Activated CD4-positive, alpha-beta T cell treated with anti-CD3 and anti-CD28 coated beads, Interleukin-2, amount 10 ng/mL, durations not matched to agents 7 days and 5 days (primary cell): ENCODE measurements around the gene FAM163A. TPM values are rescaled to one million over a fixed set of nuclear protein-coding genes. Genes with fewer than 3 reads are reported as not detected.

Experiments
- CTCF ChIA-PET: fragments of 350-600 bp; sonication (Branson Sonifier 250); formaldehyde crosslinking; loops from one replicate; lab custom pipeline; 2021; ENCODE audit warnings: antibody characterized with exemption; lab: Charles Lee
- POLR2A ChIA-PET: fragments of 350-600 bp; sonication (Branson Sonifier 250); formaldehyde crosslinking; loops from one replicate; lab custom pipeline; 2021; ENCODE audit warnings: antibody characterized with exemption; lab: Charles Lee
- DNase-seq: peaks from one replicate; pipeline ENCODE4 v3.0.0-alpha.2; 2020
- H3K27ac Mint-ChIP-seq: one replicate; pipeline ENCODE4 v1.8.0; 2021; ENCODE audit warnings: mild to moderate bottlenecking, moderate library complexity, mixed read lengths
- H3K27me3 Mint-ChIP-seq: one replicate; pipeline ENCODE4 v1.8.0; 2021; ENCODE audit warnings: mixed read lengths
- H3K36me3 Mint-ChIP-seq: one replicate; pipeline ENCODE4 v1.8.0; 2021; ENCODE audit warnings: low read depth, mixed read lengths
- H3K4me1 Mint-ChIP-seq: one replicate; pipeline ENCODE4 v1.8.0; 2021; ENCODE audit warnings: mixed read lengths
- H3K4me3 Mint-ChIP-seq: one replicate; pipeline ENCODE4 v1.8.0; 2021; ENCODE audit warnings: mild to moderate bottlenecking, moderate library complexity, mixed read lengths
- H3K9me3 Mint-ChIP-seq: one replicate; pipeline ENCODE4 v1.8.0; 2021; ENCODE audit warnings: mixed read lengths
- total RNA-seq, 2 experiments: library from RNA; stranded (reverse); gene quantifications; one replicate each; pipeline ENCODE4 v1.2.3, GENCODE V29; 2021

The FAM163A gene
- total RNA-seq, 2 experiments from 2014 or later: not detected

DNA sequence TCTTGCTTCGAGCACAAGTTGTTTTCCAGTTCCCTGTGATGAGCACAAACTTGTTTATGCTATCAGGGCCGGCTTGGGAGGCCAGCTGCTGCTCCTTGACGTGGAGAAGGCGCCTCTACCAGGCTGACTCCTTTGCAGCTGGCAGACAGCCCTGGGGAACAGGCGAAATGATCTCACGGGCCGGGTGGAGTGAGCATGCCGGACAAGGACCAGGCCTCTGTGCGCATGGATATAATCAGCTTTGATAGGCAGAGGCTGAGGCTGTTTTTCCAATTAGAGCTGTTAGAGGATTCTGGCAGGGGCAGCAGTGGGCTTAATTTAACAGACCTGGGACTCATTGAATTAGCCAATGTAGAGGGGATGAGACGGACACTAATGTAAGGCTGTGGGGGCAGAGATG is 38.9 kb downstream of the FAM163A start:
- CTCF ChIA-PET: no interaction called here
- Mint-ChIP-seq H3K36me3 (no peaks in the 10 kb centered on the region), H3K27ac (no peak overlapping the region), H3K9me3 (no peaks in the 10 kb centered on the region), H3K4me1 (no peaks in the 10 kb centered on the region), H3K4me3 (no peak overlapping the region), H3K27me3 (peaks cover 8% of the 10 kb centered on the region)
- POLR2A ChIA-PET: no interaction called here
- no peak for DNase-seq

- H3K9me3 Mint-ChIP-seq: no peaks in the 10 kb centered on the region
- H3K4me3 Mint-ChIP-seq: no peak overlapping the region
- POLR2A ChIA-PET: no interaction called here
- no peaks in the 10 kb centered on the region for H3K36me3 Mint-ChIP-seq
- no peaks in the 10 kb centered on the region for H3K4me1 Mint-ChIP-seq
- no peak overlapping the region for H3K27ac Mint-ChIP-seq
- peaks cover 9% of the 10 kb centered on the region for H3K27me3 Mint-ChIP-seq
- no peak for DNase-seq
- CTCF ChIA-PET: no interaction called here
Measured at GRCh38 chr1:179785031-179785431, 41.9 kb downstream of the FAM163A start.

- Mint-ChIP-seq H3K27me3 (peaks cover 9% of the 10 kb centered on the region), H3K9me3 (no peaks in the 10 kb centered on the region), H3K4me3 (no peak overlapping the region), H3K36me3 (no peaks in the 10 kb centered on the region), H3K4me1 (no peaks in the 10 kb centered on the region), H3K27ac (no peak overlapping the region)
- no peak for DNase-seq
- ChIA-PET POLR2A (no interaction called here), CTCF (no interaction called here)
Measured at GRCh38 chr1:179785728-179786127, 42.6 kb downstream of the FAM163A start.

DNA sequence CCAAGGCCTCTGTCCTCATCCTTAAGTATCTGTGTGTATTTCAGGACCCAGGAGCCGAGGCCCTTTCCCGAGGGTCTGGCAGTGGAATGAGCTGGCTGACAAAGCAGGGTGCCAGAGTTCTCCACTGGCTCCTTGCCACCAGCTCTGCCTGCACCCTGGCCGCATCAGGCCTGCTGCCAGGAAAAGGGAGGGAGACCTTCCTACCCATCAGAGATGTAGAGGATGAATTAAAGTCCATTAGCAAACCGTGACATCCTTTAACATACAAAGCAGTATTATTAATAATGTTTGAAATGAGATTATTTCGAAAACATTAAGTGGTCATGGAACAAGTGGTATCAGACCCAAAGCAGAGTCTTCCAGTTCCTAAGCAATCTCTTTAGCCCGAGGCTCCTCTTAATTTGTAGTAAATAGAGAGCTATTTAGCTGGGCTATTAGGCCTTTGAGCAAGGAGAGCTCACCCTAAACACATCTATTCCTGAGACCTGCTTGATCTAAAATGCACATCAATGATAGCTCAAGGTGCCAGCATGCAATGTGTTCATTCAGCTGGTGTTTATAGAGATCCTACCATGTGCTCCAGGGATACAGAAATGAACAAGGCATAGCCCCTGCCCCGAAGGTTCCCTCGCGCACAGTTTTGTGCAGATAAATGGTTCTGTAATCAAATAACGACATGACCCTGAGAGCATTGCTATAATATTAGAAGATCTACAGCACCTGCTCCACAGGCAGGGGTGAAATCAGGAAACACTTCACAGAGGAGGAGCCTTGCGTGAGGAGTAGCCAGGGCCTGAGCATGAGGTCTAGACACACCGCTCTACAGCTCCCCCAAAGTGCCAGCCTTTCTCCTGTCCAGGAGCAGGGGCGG is 44.0 kb downstream of the FAM163A start:
- Mint-ChIP-seq H3K4me3 (no peak overlapping the region), H3K9me3 (no peaks in the 10 kb centered on the region)

DNA sequence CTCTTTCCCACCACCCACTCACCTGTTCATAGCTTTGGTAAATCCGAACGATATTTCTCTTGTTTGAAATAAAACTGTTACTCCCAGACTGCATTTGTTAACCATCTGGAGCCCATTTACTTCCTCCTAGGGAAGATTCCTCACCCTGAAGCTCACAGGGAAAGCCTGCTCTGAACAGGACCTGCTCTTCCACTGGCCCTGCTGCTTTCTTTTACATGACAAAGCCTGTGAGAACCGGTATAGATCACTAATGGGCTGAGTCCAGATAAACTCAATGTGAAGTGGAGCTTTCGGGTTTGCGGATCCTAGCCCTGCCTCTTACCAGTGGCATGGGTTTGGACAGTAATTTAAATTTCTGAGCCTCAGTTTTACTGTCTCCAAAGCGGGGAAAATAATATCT is 45.2 kb downstream of the FAM163A start:
- ChIA-PET CTCF (interaction anchor here (1.5 kb wide), 1 partner anchor 26 kb away, joined by 3 read pairs; no protein-coding TSS in a partner anchor), POLR2A (no interaction called here)
- no peaks in the 10 kb centered on the region for H3K9me3 Mint-ChIP-seq
- H3K4me1 Mint-ChIP-seq: no peaks in the 10 kb centered on the region
- no peak overlapping the region for H3K27ac Mint-ChIP-seq
- DNase-seq: no peak
- H3K27me3 Mint-ChIP-seq: peaks cover 9% of the 10 kb centered on the region
- no peaks in the 10 kb centered on the region for H3K36me3 Mint-ChIP-seq
- no peak overlapping the region for H3K4me3 Mint-ChIP-seq

More for the DNA sequence above, 44.0 kb downstream of the FAM163A start:
- Mint-ChIP-seq H3K27me3 (peaks cover 9% of the 10 kb centered on the region), H3K27ac (no peak overlapping the region), H3K4me1 (no peaks in the 10 kb centered on the region), H3K36me3 (no peaks in the 10 kb centered on the region)
- CTCF ChIA-PET: interaction anchor here (0.6 to 1.5 kb wide), 2 partner anchors 27 to 1639 kb away, joined by 3 read pairs; no protein-coding TSS in a partner anchor
- POLR2A ChIA-PET: no interaction called here
- no peak for DNase-seq

DNA sequence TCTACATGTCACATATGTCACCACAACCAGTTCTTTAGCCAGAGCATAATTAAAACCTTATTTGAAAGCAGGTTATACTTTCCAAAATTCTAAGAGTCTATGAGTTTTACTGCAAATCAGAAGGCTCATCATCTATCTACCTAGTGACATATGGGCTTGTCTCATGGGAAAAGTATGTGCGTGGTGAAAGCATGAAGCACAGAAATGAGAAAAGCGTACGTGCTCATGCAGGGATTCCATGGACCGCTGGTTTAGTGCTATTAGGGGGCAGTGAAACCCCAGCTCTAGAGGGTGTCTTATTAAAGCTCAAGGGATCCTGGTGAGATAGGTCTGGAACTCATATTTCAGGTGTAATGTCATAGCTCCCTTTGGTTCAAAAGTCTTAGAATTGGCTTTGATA is 50.2 kb downstream of the FAM163A start:
- H3K27me3 Mint-ChIP-seq: peaks cover 1% of the 10 kb centered on the region
- H3K4me3 Mint-ChIP-seq: no peak overlapping the region
- H3K9me3 Mint-ChIP-seq: no peaks in the 10 kb centered on the region
- H3K27ac Mint-ChIP-seq: no peak overlapping the region
- no peak for DNase-seq
- ChIA-PET POLR2A (no interaction called here), CTCF (no interaction called here)
- no peaks in the 10 kb centered on the region for H3K36me3 Mint-ChIP-seq
- no peaks in the 10 kb centered on the region for H3K4me1 Mint-ChIP-seq

DNA sequence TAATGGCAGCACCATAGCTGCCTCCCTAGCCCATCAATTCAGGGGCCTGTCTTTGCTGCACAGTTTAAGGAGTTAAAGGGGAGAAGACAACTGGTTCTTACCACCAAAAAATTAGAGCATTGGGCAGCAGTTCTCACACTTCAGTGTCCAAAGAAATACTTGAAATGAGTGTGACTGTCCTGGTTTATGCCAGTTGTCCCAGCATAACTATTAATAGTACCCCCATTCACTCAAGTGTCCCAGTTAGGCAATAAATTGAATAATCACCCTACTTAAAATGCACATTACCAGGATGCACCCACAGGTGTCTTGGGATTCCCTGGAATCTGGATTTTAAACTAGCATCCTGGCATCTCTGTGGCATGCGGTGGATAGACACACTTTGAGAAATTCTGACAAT is 51.1 kb downstream of the FAM163A start:
- POLR2A ChIA-PET: no interaction called here

DNA sequence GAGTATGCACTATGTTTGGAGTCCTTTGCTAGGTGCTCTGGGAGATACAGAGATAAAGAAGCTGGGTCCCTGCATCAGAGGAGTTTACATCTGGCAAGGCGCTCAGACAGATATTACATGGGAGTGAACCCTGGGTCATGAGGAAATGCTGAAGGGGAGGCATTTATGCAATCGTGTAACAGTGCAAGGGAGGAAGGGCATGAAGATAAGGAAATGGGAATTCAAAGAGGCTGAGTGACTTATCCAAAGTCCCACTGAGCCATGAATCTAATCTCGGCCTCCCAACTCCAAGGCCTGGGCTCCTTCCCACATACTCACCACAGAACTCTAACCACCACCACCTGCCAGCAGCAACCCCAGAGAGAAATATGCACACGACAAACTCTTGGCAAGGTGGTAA is 51.6 kb downstream of the FAM163A start:
- H3K27me3 Mint-ChIP-seq: no peaks in the 10 kb centered on the region
- POLR2A ChIA-PET: no interaction called here
- H3K4me1 Mint-ChIP-seq: no peaks in the 10 kb centered on the region
- H3K9me3 Mint-ChIP-seq: no peaks in the 10 kb centered on the region
- H3K36me3 Mint-ChIP-seq: no peaks in the 10 kb centered on the region
- no peak overlapping the region for H3K27ac Mint-ChIP-seq
- DNase-seq: no peak
- no peak overlapping the region for H3K4me3 Mint-ChIP-seq
- CTCF ChIA-PET: no interaction called here

More for the DNA sequence above, 51.1 kb downstream of the FAM163A start:
- no peaks in the 10 kb centered on the region for H3K4me1 Mint-ChIP-seq
- H3K9me3 Mint-ChIP-seq: no peaks in the 10 kb centered on the region
- H3K27me3 Mint-ChIP-seq: peaks cover 1% of the 10 kb centered on the region
- no peak overlapping the region for H3K4me3 Mint-ChIP-seq
- no peaks in the 10 kb centered on the region for H3K36me3 Mint-ChIP-seq
- no peak for DNase-seq
- no peak overlapping the region for H3K27ac Mint-ChIP-seq
- CTCF ChIA-PET: no interaction called here

DNA sequence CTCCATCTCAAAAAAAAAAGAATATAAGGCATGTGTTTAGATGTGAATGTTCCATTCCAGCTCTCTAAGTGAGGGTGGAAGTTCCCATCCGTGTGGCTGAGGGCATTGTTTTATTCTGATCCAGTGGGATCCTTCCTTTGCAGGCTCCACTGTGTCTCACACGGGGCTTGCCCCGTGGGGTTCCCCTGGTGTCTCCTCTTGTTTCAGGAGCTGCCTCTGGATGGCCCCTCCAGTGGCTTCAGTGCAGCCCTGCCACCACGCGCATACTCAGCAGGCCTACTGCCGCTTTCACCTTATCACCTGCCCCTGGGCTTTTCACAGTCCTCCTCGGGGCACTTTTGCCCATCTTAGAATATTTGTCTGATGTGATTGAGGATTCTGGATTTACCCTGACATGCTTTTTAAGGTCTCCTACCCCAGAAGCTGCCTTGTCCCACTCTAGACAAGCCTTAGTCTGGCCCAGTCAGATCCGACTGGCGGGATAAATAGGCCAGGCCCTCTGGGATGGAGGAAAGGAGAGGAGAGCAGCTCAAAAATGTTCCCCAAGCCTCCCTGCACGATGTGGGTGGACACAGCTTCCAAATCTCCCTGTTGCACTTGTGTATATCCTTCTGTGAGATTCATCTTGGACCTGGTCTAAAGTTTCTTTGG is 55.2 kb downstream of the FAM163A start:
- ChIA-PET POLR2A (no interaction called here), CTCF (interaction anchor here (1.8 kb wide), 1 partner anchor 11 kb away, joined by 6 read pairs; no protein-coding TSS in a partner anchor)
- no peak overlapping the region for H3K27ac Mint-ChIP-seq

DNA sequence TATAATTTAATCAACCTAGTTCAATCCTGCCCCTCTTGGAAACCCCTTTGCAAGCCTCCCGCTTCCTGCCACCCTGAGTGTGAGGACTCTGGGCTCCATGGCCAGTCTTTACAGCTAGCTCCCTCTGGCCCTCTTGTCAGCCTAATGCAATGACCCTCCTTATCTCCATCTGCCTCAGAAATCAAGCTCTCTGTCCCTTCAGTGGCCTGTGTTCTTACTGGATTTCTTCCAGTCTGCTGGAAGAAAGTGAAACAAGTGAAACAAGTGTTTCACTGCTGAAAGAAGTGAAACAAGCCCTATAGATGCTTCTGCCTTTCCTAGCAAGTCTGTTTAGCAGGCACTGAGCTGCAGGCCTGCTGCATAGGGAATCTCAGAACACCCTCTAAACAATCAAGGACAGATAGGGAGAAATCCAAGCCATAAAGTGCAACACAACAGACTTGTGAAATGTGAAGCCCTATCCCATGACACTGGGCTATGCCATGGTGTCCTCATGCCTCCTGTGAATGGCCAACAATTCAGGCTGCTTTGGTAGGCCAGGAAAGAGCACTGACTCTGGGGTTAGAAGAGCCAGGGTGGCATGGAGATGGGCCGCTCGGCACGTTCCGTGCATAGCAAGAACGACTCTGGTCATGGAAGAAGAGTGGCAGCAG is 55.9 kb downstream of the FAM163A start:
- no peaks in the 10 kb centered on the region for H3K36me3 Mint-ChIP-seq
- no peak overlapping the region for H3K4me3 Mint-ChIP-seq
- no peaks in the 10 kb centered on the region for H3K4me1 Mint-ChIP-seq
- H3K27ac Mint-ChIP-seq: no peak overlapping the region
- ChIA-PET CTCF (interaction anchor here (1.8 kb wide), 1 partner anchor 11 kb away, joined by 6 read pairs; no protein-coding TSS in a partner anchor), POLR2A (no interaction called here)
- H3K27me3 Mint-ChIP-seq: peaks cover 2% of the 10 kb centered on the region
- no peaks in the 10 kb centered on the region for H3K9me3 Mint-ChIP-seq
- no peak for DNase-seq

More for the DNA sequence above, 55.2 kb downstream of the FAM163A start:
- no peaks in the 10 kb centered on the region for H3K9me3 Mint-ChIP-seq
- H3K27me3 Mint-ChIP-seq: peaks cover 2% of the 10 kb centered on the region
- DNase-seq: no peak
- no peaks in the 10 kb centered on the region for H3K4me1 Mint-ChIP-seq
- H3K36me3 Mint-ChIP-seq: no peaks in the 10 kb centered on the region
- no peak overlapping the region for H3K4me3 Mint-ChIP-seq

- H3K9me3 Mint-ChIP-seq: no peaks in the 10 kb centered on the region
- POLR2A ChIA-PET: no interaction called here
- H3K27ac Mint-ChIP-seq: peak overlapping the region; percentile 20
- no peak overlapping the region for H3K4me3 Mint-ChIP-seq
- no peaks in the 10 kb centered on the region for H3K36me3 Mint-ChIP-seq
- peaks cover 2% of the 10 kb centered on the region for H3K27me3 Mint-ChIP-seq
- H3K4me1 Mint-ChIP-seq: no peaks in the 10 kb centered on the region
- CTCF ChIA-PET: interaction anchor here (1.2 kb wide), 1 partner anchor 15 kb away, joined by 3 read pairs; no protein-coding TSS in a partner anchor
- no peak for DNase-seq
Measured at GRCh38 chr1:179800481-179800880, 57.4 kb downstream of the FAM163A start.

- Mint-ChIP-seq H3K9me3 (no peaks in the 10 kb centered on the region), H3K4me3 (no peak overlapping the region), H3K4me1 (no peaks in the 10 kb centered on the region), H3K27ac (no peak overlapping the region), H3K36me3 (no peaks in the 10 kb centered on the region), H3K27me3 (peaks cover 2% of the 10 kb centered on the region)
- ChIA-PET CTCF (interaction anchor here (0.7 kb wide), 1 partner anchor 11 kb away, joined by 3 read pairs; no protein-coding TSS in a partner anchor), POLR2A (no interaction called here)
- DNase-seq: no peak
Measured at GRCh38 chr1:179803104-179803503, 60.0 kb downstream of the FAM163A start.

DNA sequence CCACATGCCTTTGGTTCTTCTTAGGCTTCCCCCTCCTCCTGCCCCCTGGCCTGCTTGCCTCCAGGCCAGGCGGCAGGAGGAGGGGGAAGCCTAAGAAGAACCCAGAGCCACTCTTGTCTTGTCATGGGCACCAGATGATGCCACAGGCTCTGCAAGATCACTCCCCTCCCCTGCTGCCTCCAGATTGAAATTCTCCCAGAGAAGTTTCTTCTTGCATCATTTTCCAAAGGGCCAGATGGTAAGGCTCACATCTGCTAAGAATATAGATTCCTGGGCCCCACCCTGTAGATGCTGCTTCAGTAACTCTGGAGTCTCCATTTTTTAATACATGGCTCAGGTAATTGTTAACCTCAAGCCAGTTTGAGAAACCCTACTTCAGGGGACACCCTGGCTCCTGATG is 60.8 kb downstream of the FAM163A start:
- H3K27me3 Mint-ChIP-seq: peaks cover 2% of the 10 kb centered on the region
- H3K4me3 Mint-ChIP-seq: no peak overlapping the region
- H3K4me1 Mint-ChIP-seq: no peaks in the 10 kb centered on the region
- ChIA-PET POLR2A (no interaction called here), CTCF (no interaction called here)
- H3K9me3 Mint-ChIP-seq: no peaks in the 10 kb centered on the region
- no peak for DNase-seq
- H3K27ac Mint-ChIP-seq: no peak overlapping the region
- no peaks in the 10 kb centered on the region for H3K36me3 Mint-ChIP-seq
